Camera-type eye (tissue), 1 donor: ENCODE data around the gene TMEM9. TPM values are rescaled to one million over a fixed set of nuclear protein-coding genes. Genes with fewer than 3 reads are reported as not detected.

ENCODE experiments used
- total RNA-seq: library from RNA; depleted of rRNA; stranded (reverse); fragments of >200 nt; gene quantifications from one replicate; pipeline ENCODE4 v1.2.3, GENCODE V29; 2014

Gene TMEM9
- total RNA-seq: 89.7 TPM

DNA sequence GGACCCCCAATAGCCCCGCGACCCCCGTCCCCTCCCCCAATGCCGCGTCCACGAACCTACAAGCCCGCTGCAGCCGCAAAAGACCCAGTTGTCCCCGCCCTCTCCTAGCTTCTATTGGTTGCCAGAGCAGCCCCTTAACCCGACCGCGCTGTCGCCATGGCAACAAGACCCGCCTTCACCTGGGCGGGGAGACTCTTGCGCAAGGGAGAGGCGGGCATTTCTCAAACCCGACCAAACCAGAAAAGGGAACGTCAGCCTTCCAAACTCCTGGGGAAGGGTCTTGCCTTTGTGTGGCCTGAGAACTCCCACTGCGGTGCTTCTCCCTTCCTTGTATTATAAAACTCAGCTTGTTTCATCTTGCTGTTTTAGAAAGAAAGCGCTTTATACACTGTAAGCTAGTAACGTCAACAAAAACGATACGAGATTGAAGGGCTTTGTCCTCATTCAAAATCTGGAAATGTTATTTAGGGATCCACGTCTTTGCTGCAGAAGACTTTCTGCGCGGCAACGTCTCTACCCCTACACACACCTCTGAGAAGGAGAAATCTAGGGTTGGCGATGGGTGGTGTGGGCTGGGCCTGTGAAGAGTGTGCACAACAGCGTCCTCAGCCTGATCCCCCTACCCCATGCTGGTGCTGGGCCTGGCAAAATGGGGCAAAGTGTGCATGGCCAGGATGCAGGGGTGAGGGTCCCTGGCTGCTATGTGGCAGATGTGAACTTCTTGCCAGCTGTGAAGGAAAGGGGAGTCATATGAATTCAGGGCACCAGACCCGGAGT is at the start of gene TMEM9:
TMEM9 (minus strand) TSS at position 86 of the 777 bp plus-strand sequence. CDS start 551 bp downstream, outside the sequence.

DNA sequence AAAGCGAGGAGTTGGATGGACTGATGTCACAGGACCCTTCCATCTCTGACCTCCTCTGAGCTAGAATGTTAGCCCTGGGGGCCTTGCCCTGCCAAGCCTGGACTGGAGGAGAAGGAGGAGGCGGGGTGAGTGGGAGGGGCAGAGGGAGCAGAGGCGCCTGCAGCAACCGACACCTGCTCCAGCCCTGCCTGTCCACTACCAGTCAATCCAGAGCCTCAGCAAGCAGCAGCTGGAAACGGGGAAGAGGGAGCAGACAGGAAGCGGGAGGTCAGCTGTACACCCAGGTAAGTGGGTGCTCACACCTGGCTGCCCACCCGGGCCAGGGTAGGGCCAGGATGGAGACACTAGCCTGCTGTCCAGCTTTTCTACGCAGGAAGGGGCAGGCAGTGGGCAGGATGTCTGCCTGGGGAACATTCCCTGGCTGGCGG is 36.4 kb upstream of the TMEM9 start, which contains the start of gene IGFN1:
IGFN1 (plus strand) TSS at position 201 of the 428 bp plus-strand sequence. CDS start 2,470 bp downstream, outside the sequence.

DNA sequence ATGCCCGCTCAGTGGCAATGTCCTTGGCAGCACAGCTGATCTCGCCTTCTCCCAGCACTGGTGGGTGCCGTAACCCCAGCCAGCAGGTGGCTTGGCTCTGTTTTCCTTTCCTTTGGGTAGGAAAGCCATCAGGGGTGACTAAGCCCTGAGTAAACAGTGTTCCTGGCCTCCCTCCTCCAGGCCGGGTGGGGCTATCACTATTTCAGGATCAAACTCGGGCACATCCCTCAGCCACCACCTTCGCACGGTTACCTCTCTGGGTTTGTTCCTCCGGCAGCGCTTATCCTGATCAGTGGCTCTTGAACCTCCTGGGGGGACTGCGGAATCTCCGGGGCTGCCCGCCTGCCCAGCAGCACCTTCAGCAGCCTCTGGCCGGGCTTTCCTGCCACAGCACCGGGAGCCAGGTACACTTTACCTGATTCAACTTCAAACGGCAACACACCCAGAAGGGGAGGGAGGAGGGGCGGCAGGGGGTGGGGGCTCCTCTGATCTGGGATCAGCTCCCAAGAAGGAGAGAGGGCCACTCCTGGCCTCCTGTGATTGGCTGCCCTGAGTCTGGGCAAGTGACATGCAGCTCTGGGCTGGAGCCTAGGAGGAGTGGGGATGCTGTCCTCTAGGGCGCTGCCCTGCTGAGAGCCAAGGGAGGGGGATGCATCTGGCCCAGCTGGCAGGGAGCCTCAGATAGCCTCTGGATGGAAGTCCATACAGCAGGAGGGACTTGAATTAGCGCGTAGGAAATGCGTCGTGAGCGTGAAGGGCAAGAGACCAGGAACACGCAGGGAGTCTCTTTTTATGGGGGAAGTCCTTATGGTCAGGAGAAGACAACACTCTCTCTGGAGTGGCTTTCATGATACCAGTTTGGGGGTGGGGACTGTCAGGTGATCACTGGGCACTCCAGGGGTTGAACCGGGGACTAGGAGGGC is 27.2 kb downstream of the TMEM9 start, which contains the start of gene ASCL5:
ASCL5 (minus strand) TSS at position 353 of the 923 bp plus-strand sequence. CDS start 11,812 bp downstream, outside the sequence.

DNA sequence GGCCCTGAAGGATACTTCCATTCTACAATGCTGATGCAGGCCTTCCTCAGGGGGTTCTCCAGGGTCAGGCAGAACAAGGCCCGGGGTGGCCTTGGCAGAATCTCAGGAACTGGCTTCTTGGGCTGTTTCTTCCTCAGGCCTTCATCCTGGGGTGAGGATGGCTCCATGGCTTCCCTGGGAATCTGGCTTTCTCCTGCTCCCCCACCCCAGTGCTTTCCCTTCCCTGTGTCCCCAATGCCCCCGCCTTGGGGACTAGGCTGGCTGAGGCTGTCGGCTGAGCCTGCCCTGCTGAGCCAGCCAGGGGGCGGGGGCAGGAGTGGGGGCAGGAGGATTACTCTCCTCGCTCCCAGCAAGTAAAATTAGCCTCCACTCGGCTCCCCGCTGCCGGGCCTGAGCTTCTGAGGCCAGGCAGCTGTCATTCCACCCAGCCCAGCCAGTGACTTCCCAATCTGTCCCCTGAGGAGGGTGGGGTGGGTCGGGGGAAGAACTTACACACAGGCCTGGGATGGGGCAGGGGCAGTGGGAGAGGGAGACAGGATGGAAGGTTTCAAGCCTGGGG is 42.0 kb downstream of the TMEM9 start, which contains the start of gene CACNA1S:
CACNA1S (minus strand) TSS at position 254 of the 559 bp plus-strand sequence; CDS start at position 167, 87 bp downstream.

Other genes with a start within 250 kb of the TMEM9 start
- 76.3 TPM for gene KIF21B, start 130.8 kb downstream of the TMEM9 start, total RNA-seq
- gene CACNA1S, start 42.0 kb downstream of the TMEM9 start, total RNA-seq: 5.9 TPM
- not detected for gene ASCL5, start 27.3 kb downstream of the TMEM9 start, total RNA-seq
- 1.2 TPM for gene IGFN1, start 36.4 kb upstream of the TMEM9 start, total RNA-seq
- 34.3 TPM for gene PKP1, start 129.0 kb upstream of the TMEM9 start, total RNA-seq
- gene TNNT2, start 223.2 kb upstream of the TMEM9 start, total RNA-seq: 10.0 TPM
- gene LAD1, start 244.8 kb upstream of the TMEM9 start, total RNA-seq: 3.8 TPM